GM23248 (cell line): ENCODE results near the gene IQSEC3.

Experiments
- EZH2 ChIP-seq: fragments of 200-600 bp; sonication (generic); IDR thresholded peaks from 2 replicates; pipeline ENCODE4 v1.6.1; 2018; ENCODE audit warnings: antibody characterized with exemption, mild to moderate bottlenecking; ENCODE audit not compliant: insufficient read depth, poor library complexity, severe bottlenecking
- EZH2phosphoT487 ChIP-seq: fragments of 200-600 bp; sonication (generic); IDR thresholded peaks from 2 replicates; pipeline ENCODE4 v1.6.1; 2018; ENCODE audit warnings: antibody characterized with exemption, moderate library complexity, mild to moderate bottlenecking, low read depth; ENCODE audit not compliant: insufficient read depth

DNA sequence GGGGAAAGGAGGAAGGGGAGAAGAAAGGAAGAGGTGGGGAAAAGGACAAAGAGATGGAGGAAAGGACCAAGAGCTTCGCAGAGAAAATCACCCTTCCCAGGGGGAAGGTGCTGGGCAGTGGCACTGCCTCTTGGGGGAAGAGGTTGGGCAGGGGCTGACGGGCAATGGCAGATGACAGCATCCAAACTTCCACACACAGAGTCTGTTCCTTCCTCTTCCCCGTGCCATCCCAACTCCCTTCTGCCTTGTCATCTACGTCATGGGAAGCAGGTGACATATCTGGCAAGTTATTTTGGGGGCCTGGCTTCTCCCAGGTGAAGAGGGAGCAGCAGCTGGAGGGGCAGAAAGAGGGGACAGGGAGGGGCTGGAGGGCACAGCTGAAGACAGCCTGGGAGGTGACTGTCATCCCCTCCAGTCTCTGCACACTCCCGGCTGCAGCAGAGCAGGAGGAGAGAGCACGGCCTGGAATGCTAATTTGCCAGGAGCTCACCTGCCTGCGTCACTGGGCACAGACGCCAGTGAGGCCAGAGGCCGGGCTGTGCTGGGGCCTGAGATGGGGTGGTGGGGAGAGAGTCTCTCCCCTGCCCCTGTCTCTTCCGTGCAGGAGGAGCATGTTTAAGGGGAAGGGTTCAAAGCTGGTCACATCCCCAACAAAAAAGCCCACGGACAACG lies 43.9 kb upstream of the IQSEC3 start:
- TF ChIP-seq EZH2phosphoT487 (no peak), EZH2 (no peak)
